Ishikawa (cell line): ENCODE results near the gene IL1B.

ENCODE experiments used
- CEBPB ChIP-seq: IDR thresholded peaks from 2 replicates; pipeline ENCODE4 v1.6.1; 2012
- CREB1 ChIP-seq: IDR thresholded peaks from 2 replicates; pipeline ENCODE4 v1.6.1; 2012; ENCODE audit warnings: low read depth
- EGR1 ChIP-seq: IDR thresholded peaks from 2 replicates; pipeline ENCODE4 v1.6.1; 2012
- EP300 ChIP-seq: IDR thresholded peaks from 2 replicates; pipeline ENCODE4 v1.6.1; 2012; ENCODE audit warnings: borderline replicate concordance
- FOXM1 ChIP-seq: IDR thresholded peaks from 2 replicates; pipeline ENCODE4 v1.6.1; 2012; ENCODE audit warnings: low read depth, borderline replicate concordance
- NFIC ChIP-seq: IDR thresholded peaks from 2 replicates; pipeline ENCODE4 v1.6.1; 2012
- RAD21 ChIP-seq: IDR thresholded peaks from 2 replicates; pipeline ENCODE4 v1.6.1; 2012; ENCODE audit warnings: low read depth
- TAF1 ChIP-seq: IDR thresholded peaks from 2 replicates; pipeline ENCODE4 v1.6.1; 2012; ENCODE audit warnings: low read depth, mild to moderate bottlenecking
- TCF12 ChIP-seq: IDR thresholded peaks from 2 replicates; pipeline ENCODE4 v1.6.1; 2012; ENCODE audit warnings: low read depth
- TEAD4 ChIP-seq: IDR thresholded peaks from 2 replicates; pipeline ENCODE4 v1.6.1; 2012
- YY1 ChIP-seq: IDR thresholded peaks from 2 replicates; pipeline ENCODE4 v1.6.1; 2012; ENCODE audit warnings: low read depth
- ZBTB7A ChIP-seq: IDR thresholded peaks from 2 replicates; pipeline ENCODE4 v1.6.1; 2012; ENCODE audit warnings: low read depth
- TF ChIP-seq, protein P1 (sequence below): IDR thresholded peaks from 2 replicates; pipeline ENCODE4 v1.6.1; 2012
- TF ChIP-seq, protein P2 (sequence below): IDR thresholded peaks from 2 replicates; pipeline ENCODE4 v1.6.1; 2012; ENCODE audit warnings: low read depth, mild to moderate bottlenecking
- TF ChIP-seq, protein P3 (sequence below): IDR thresholded peaks from 2 replicates; pipeline ENCODE4 v1.6.1; 2012

IL1B gene

DNA sequence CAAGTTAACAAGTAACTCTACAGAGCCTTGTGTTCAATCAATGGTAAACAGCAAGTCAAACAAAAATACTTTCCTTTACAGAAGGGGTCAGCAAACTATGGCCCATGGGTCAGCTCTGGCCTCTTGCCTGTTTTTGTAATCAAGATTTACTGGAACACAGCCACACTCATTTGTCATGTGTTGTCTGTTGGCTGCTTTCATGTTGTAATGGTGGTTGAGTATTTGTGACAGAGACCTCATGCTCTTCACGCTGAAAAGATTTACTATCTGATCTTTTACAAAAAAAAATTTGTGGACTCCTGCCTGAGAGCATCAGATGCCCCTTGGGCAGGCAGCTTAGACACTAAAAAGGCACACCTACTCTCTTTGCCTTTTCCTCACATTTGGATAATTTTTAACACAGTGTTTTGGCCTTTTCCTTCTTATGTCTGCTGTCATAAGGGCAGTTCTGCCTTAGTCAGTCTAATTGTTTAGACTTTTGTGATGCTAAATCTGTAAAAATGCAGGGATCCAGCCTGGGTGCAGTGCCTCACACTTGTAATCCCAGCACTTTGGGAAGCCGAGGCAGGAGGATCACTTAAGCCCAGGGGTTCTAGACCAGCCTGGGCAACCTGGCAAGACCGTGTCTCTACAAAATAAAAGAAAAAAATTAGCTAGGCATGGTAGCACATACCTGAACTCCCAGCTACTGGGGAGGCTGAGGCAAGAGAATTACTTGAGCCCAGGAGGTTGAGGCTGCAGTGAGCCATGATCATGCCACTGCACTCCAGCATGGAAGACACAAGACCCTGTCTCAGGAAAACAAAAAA, 18.3 kb downstream of the IL1B start:
- no peak for TF ChIP-seq NFIC

DNA sequence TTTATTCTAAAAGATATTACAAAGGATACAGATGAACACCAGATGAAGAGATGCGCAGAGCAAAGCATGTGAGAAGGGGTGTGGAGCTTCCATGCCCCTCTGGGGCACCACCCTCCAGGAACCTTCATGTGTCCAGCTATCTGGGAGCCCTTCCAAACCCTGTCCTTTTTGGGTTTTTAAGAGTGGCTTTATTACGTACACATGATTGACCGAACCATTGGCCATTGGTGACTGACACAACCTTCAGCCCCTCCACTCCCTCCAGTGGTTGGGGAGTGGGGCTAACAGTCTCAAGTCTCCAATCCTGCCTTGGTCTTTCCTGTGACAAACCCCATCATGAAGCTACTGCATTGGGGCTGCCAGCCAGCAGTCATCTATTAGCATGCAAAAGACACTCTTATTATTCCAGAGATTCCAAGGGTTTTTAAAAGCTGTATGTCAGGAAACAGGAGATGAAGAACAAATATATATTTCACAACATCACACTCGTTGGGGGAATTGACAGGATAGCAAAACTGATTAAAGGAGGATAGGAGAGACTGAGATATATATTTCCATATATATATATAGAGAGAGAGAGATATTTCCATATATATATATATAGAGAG, 19.4 kb downstream of the IL1B start:
- TF ChIP-seq, protein P1, sequence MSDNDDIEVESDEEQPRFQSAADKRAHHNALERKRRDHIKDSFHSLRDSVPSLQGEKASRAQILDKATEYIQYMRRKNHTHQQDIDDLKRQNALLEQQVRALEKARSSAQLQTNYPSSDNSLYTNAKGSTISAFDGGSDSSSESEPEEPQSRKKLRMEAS: no peak
- TF ChIP-seq, protein P2, sequence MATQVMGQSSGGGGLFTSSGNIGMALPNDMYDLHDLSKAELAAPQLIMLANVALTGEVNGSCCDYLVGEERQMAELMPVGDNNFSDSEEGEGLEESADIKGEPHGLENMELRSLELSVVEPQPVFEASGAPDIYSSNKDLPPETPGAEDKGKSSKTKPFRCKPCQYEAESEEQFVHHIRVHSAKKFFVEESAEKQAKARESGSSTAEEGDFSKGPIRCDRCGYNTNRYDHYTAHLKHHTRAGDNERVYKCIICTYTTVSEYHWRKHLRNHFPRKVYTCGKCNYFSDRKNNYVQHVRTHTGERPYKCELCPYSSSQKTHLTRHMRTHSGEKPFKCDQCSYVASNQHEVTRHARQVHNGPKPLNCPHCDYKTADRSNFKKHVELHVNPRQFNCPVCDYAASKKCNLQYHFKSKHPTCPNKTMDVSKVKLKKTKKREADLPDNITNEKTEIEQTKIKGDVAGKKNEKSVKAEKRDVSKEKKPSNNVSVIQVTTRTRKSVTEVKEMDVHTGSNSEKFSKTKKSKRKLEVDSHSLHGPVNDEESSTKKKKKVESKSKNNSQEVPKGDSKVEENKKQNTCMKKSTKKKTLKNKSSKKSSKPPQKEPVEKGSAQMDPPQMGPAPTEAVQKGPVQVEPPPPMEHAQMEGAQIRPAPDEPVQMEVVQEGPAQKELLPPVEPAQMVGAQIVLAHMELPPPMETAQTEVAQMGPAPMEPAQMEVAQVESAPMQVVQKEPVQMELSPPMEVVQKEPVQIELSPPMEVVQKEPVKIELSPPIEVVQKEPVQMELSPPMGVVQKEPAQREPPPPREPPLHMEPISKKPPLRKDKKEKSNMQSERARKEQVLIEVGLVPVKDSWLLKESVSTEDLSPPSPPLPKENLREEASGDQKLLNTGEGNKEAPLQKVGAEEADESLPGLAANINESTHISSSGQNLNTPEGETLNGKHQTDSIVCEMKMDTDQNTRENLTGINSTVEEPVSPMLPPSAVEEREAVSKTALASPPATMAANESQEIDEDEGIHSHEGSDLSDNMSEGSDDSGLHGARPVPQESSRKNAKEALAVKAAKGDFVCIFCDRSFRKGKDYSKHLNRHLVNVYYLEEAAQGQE: no peak
- TF ChIP-seq ZBTB7A (no peak), CREB1 (no peak), EP300 (no peak), EGR1 (no peak), TAF1 (no peak), FOXM1 (no peak), YY1 (no peak), CEBPB (no peak), TEAD4 (no peak), NFIC (no peak), TCF12 (no peak), RAD21 (no peak)
- TF ChIP-seq, protein P3, sequence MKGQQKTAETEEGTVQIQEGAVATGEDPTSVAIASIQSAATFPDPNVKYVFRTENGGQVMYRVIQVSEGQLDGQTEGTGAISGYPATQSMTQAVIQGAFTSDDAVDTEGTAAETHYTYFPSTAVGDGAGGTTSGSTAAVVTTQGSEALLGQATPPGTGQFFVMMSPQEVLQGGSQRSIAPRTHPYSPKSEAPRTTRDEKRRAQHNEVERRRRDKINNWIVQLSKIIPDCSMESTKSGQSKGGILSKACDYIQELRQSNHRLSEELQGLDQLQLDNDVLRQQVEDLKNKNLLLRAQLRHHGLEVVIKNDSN: no peak

DNA sequence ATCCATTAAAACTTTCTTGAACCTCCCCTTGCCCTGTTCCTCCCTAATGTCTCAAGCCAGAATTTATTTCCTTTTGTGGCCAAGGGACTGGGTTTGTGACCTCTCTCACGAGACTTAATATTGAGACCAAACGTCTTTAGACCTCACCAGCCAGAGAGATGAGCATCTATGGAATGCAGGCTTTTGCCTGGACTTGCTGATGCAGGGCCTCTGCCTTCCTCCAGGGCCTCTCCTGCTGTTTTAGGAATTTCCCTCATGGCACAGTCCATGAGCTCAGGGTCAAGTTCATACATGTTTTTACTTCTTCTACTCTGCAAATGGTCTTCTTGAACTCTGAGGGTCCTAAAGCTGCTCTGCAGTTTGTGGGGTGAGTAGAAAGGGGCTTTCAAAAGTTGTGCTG, 22.3 kb downstream of the IL1B start:
- TF ChIP-seq CREB1 (no peak), FOXM1 (no peak), EP300 (no peak), EGR1 (no peak), ZBTB7A (no peak), TCF12 (no peak), CEBPB (no peak), YY1 (no peak), RAD21 (no peak), TAF1 (no peak), TEAD4 (no peak), NFIC (no peak)
- TF ChIP-seq, protein P2: no peak
- TF ChIP-seq, protein P3: no peak
- TF ChIP-seq, protein P1: no peak

DNA sequence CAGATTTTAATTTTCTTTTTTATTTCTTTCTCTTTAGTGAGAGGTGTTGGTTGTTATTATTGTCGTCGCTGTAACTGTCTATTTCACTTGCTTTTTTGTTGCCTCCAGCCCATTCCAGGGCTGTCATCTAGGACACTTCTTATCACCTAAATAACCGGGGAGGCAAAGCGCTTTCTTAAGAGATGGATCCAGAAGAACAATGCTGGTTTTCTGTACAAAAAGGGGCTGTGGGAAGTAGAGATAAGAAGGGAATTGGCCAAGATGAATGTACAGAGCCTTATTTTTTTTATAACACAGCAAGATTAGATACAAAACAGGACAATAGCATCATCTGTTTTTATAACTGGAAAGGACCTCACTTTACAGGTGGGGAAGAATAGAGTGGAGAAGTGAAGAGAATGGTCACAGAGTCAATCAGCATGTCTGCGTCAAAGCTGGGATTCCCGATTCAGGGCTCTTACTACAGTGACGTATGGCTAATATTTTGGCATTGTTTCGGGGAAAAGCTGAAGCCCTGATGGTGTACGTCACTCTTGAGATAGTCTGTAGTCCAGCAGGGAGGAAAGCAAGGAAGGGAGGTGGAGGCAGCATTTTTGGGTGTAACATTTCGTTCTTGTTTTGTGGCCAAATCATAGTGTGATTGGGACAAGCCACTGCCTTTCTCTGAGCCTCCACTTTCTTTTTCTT, 23.2 kb downstream of the IL1B start:
- TF ChIP-seq RAD21 (no peak), ZBTB7A (no peak), EP300 (no peak), TEAD4 (no peak), YY1 (no peak), CREB1 (no peak), FOXM1 (no peak)
- TF ChIP-seq, protein P1: no peak
